Stimulated activated CD4-positive, alpha-beta T cell treated with anti-CD3 and anti-CD28 coated beads, Interleukin-4, amount 100 ng/mL, for 1 hour (primary cell): ENCODE data around the gene IGFBP2.

Experiments
- DNase-seq: peaks from one replicate; pipeline ENCODE4 v3.0.0-alpha.2; 2020

The IGFBP2 gene

GRCh38 chr2:216643986-216644659 lies 10.9 kb downstream of the IGFBP2 start:
- no peak for DNase-seq

GRCh38 chr2:216644842-216645635 lies 11.8 kb downstream of the IGFBP2 start:
- no peak for DNase-seq

GRCh38 chr2:216645636-216645950 lies 12.4 kb downstream of the IGFBP2 start:
- no peak for DNase-seq

GRCh38 chr2:216646116-216646515 lies 12.9 kb downstream of the IGFBP2 start:
- DNase-seq = no peak

GRCh38 chr2:216648105-216648504 lies 14.9 kb downstream of the IGFBP2 start:
- DNase-seq = no peak

- DNase-seq = no peak
These were observed 16.4 kb downstream of the IGFBP2 start for GRCh38 chr2:216649574-216649973.

- DNase-seq = no peak
These were observed 17.5 kb downstream of the IGFBP2 start for GRCh38 chr2:216650626-216651257.

- DNase-seq = no peak
These were observed 18.2 kb downstream of the IGFBP2 start for GRCh38 chr2:216651351-216651881.

- no peak for DNase-seq
These were observed 19.3 kb downstream of the IGFBP2 start for GRCh38 chr2:216652566-216652965.

GRCh38 chr2:216653093-216653799 lies 20.0 kb downstream of the IGFBP2 start:
- DNase-seq = no peak

- no peak for DNase-seq
These were observed 20.7 kb downstream of the IGFBP2 start for GRCh38 chr2:216653931-216654365.

- DNase-seq = no peak
These were observed 21.4 kb downstream of the IGFBP2 start for GRCh38 chr2:216654528-216655052.

GRCh38 chr2:216657086-216657855 lies 24.1 kb downstream of the IGFBP2 start:
- no peak for DNase-seq

- no peak for DNase-seq
These were observed 24.8 kb downstream of the IGFBP2 start for GRCh38 chr2:216657980-216658379.

GRCh38 chr2:216658757-216659156 lies 25.5 kb downstream of the IGFBP2 start:
- DNase-seq = no peak

- DNase-seq = no peak
These were observed 26.1 kb downstream of the IGFBP2 start for GRCh38 chr2:216659276-216659675.

GRCh38 chr2:216660496-216660895 lies 27.3 kb downstream of the IGFBP2 start:
- no peak for DNase-seq

GRCh38 chr2:216661051-216661450 lies 27.8 kb downstream of the IGFBP2 start:
- DNase-seq = no peak

GRCh38 chr2:216661639-216662375 lies 28.6 kb downstream of the IGFBP2 start:
- DNase-seq = no peak

GRCh38 chr2:216663106-216663505 lies 29.9 kb downstream of the IGFBP2 start:
- no peak for DNase-seq

- no peak for DNase-seq
These were observed 30.6 kb downstream of the IGFBP2 start for GRCh38 chr2:216663846-216664245.
